HG03095 (cell line): ENCODE results near the gene RAMACL.

Experiments used
- ATAC-seq: cut with Tn5 transposase; IDR thresholded peaks from one replicate; pipeline ENCODE4 v1.9.1; 2021; ENCODE audit warnings: moderate library complexity; ENCODE audit not compliant: unreplicated experiment

Gene RAMACL

GRCh38 chr6:166559662-166560061 is 26.8 kb downstream of the RAMACL start:
- ATAC-seq, result no peak

- no peak for ATAC-seq
Measured at GRCh38 chr6:166559211-166559610, 27.3 kb downstream of the RAMACL start.

- no peak for ATAC-seq
Measured at GRCh38 chr6:166558156-166559005, 28.1 kb downstream of the RAMACL start.

GRCh38 chr6:166556863-166557322 is 29.6 kb downstream of the RAMACL start:
- no peak for ATAC-seq

- no peak for ATAC-seq
Measured at GRCh38 chr6:166556336-166556735, 30.1 kb downstream of the RAMACL start.

GRCh38 chr6:166555086-166555485 is 31.4 kb downstream of the RAMACL start:
- ATAC-seq, result no peak

GRCh38 chr6:166554316-166554715 is 32.2 kb downstream of the RAMACL start:
- ATAC-seq, result no peak

- no peak for ATAC-seq
Measured at GRCh38 chr6:166553563-166554271, 32.8 kb downstream of the RAMACL start.

GRCh38 chr6:166552600-166552999 is 33.9 kb downstream of the RAMACL start:
- ATAC-seq, result no peak

GRCh38 chr6:166551754-166552495 is 34.6 kb downstream of the RAMACL start:
- no peak for ATAC-seq

- no peak for ATAC-seq
Measured at GRCh38 chr6:166546653-166547052, 39.8 kb downstream of the RAMACL start.

GRCh38 chr6:166545156-166546034 is 41.1 kb downstream of the RAMACL start:
- no peak for ATAC-seq

- ATAC-seq, result no peak
Measured at GRCh38 chr6:166544296-166544605, 42.2 kb downstream of the RAMACL start.

GRCh38 chr6:166543603-166544295 is 42.7 kb downstream of the RAMACL start:
- ATAC-seq, result no peak

- ATAC-seq, result no peak
Measured at GRCh38 chr6:166542580-166542912, 43.9 kb downstream of the RAMACL start.

GRCh38 chr6:166541876-166542579 is 44.5 kb downstream of the RAMACL start:
- ATAC-seq, result peak; percentile 37

GRCh38 chr6:166541366-166541765 is 45.1 kb downstream of the RAMACL start:
- peak; percentile 7 for ATAC-seq

- ATAC-seq, result peak; percentile 91
Measured at GRCh38 chr6:166540631-166541331, 45.7 kb downstream of the RAMACL start.

GRCh38 chr6:166539543-166539942 is 46.9 kb downstream of the RAMACL start:
- ATAC-seq, result no peak
